PC-9 (cell line): ENCODE results near the gene RARB. TPM values are rescaled to one million over a fixed set of nuclear protein-coding genes. Genes with fewer than 3 reads are reported as not detected.

ENCODE experiments used
- BruUV-seq: library from RNA; stranded (reverse); fragments of 400-500 nt; replicated peaks from 2 replicates; lab custom pipeline; 2021; lab: Mats Ljungman, UMichigan
- CTCF ChIA-PET: fragments of 300-600 bp; sonication (Branson Sonifier 250); formaldehyde crosslinking; loops from one replicate; lab custom pipeline; 2022; ENCODE audit warnings: antibody characterized with exemption; lab: Charles Lee
- POLR2A ChIA-PET: fragments of 300-600 bp; sonication (Branson Sonifier 250); formaldehyde crosslinking; loops from one replicate; lab custom pipeline; 2022; ENCODE audit warnings: antibody characterized with exemption; ENCODE audit not compliant: unreplicated experiment; lab: Charles Lee
- DNase-seq, 2 experiments: peaks; one replicate each; pipeline versions ENCODE4 v3.0.0 to v3.0.0-alpha.2; 2015 to 2022; ENCODE audit warnings: mixed read lengths in 1 of 2
- H2AFZ ChIP-seq: fragments of 200-600 bp; sonication (generic); 2 replicates; pipeline ENCODE4 v1.8.1; 2017; ENCODE audit warnings: antibody characterized with exemption
- H3F3A ChIP-seq: fragments of 200-600 bp; sonication (generic); 2 replicates; pipeline ENCODE4 v1.8.1; 2017; ENCODE audit warnings: antibody characterized with exemption, mild to moderate bottlenecking, low read depth; ENCODE audit not compliant: insufficient read depth
- H3K27ac ChIP-seq: fragments of 200-600 bp; sonication (generic); 2 replicates; pipeline ENCODE4 v1.6.1; 2016; ENCODE audit warnings: mixed run types
- H3K27me3 ChIP-seq: fragments of 200-600 bp; sonication (generic); 2 replicates; pipeline ENCODE4 v1.6.1; 2016; ENCODE audit warnings: low read depth, mixed run types; ENCODE audit not compliant: insufficient read depth
- H3K36me3 ChIP-seq: fragments of 200-600 bp; sonication (generic); 2 replicates; pipeline ENCODE4 v1.6.1; 2016; ENCODE audit warnings: low read depth, mixed run types
- H3K4me1 ChIP-seq: fragments of 200-600 bp; sonication (generic); replicated peaks from 2 replicates; pipeline ENCODE4 v1.6.1; 2016; ENCODE audit warnings: mixed run types; ENCODE audit not compliant: insufficient read depth
- H3K4me2 ChIP-seq: fragments of 200-600 bp; sonication (generic); 2 replicates; pipeline ENCODE4 v1.6.1; 2017; ENCODE audit warnings: mixed run types
- H3K4me3 ChIP-seq: fragments of 200-600 bp; sonication (generic); 2 replicates; pipeline ENCODE4 v1.6.1; 2016; ENCODE audit warnings: mixed run types
- H3K79me2 ChIP-seq: fragments of 200-600 bp; sonication (generic); 2 replicates; pipeline ENCODE4 v1.6.1; 2017; ENCODE audit warnings: low read depth, mixed run types
- H3K9me2 ChIP-seq: fragments of 200-600 bp; sonication (generic); 2 replicates; pipeline ENCODE4 v1.8.1; 2017; ENCODE audit warnings: mild to moderate bottlenecking; ENCODE audit not compliant: insufficient read depth
- H3K9me3 ChIP-seq: fragments of 200-600 bp; sonication (generic); 2 replicates; pipeline ENCODE4 v1.8.1; 2016; ENCODE audit warnings: low read depth; ENCODE audit not compliant: insufficient read depth
- H4K20me1 ChIP-seq: fragments of 200-600 bp; sonication (generic); 2 replicates; pipeline ENCODE4 v1.8.1; 2017; ENCODE audit not compliant: insufficient read depth
- CTCF ChIP-seq: fragments of 200-600 bp; sonication (generic); conservative IDR thresholded peaks from 2 replicates; pipeline ENCODE4 v1.6.1; 2017; ENCODE audit warnings: mixed run types, antibody characterized with exemption, mild to moderate bottlenecking, moderate library complexity
- EZH2 ChIP-seq: fragments of 200-600 bp; sonication (generic); IDR thresholded peaks from 2 replicates; pipeline ENCODE4 v1.8.0; 2017; ENCODE audit warnings: antibody characterized with exemption, low read depth
- intact Hi-C: fragments of 100-400 bp; cut with micrococcal nuclease; formaldehyde crosslinking; loops from one replicate; pipeline ENCODE4 v1.10.0; 2022; ENCODE audit not compliant: unreplicated experiment
- total RNA-seq: library from RNA; stranded (reverse); gene quantifications from 2 replicates; pipeline ENCODE4 v1.2.3, GENCODE V29; 2021

Gene RARB
- total RNA-seq, 1 experiment from 2014 or later: 1.0 TPM

DNA sequence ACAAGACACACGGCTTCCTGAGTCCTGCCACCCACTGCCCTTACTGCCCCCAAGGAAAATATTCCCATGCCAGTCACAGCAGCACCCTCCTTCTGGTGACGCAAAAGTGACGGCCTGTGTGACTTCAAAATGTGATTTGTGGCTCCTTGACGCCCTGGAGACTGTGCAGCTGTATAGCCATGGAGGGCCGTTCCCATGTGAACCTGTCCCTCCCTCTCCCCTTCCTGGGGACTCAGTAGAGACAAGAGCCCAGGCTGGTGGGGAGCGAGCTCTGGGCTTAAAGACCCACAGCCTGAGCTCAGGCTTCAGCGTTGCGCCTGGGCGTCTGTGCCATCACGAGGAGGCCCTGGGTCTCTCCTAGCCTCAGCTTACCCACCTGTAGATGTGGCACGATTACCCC, 158.5 kb downstream of the RARB start:
- ChIA-PET CTCF (no interaction called here), POLR2A (no interaction called here)
- no peak for DNase-seq
- Histone ChIP-seq H4K20me1 (no peaks in the 10 kb centered on the region), H3K36me3 (no peaks in the 10 kb centered on the region), H3K4me1 (peaks cover 16% of the 10 kb centered on the region), H3K9me2 (no peaks in the 10 kb centered on the region), H3K4me2 (no peak overlapping the region), H3K27me3 (no peaks in the 10 kb centered on the region), H3K4me3 (no peak overlapping the region), H3K27ac (no peak overlapping the region), H3F3A (peaks cover 4% of the 10 kb centered on the region), H2AFZ (no peak overlapping the region), H3K79me2 (no peaks in the 10 kb centered on the region), H3K9me3 (no peaks in the 10 kb centered on the region)
- BruUV-seq: no TSS peak
- intact Hi-C loops: no loop called here
- TF ChIP-seq CTCF (no peak), EZH2 (no peak)

DNA sequence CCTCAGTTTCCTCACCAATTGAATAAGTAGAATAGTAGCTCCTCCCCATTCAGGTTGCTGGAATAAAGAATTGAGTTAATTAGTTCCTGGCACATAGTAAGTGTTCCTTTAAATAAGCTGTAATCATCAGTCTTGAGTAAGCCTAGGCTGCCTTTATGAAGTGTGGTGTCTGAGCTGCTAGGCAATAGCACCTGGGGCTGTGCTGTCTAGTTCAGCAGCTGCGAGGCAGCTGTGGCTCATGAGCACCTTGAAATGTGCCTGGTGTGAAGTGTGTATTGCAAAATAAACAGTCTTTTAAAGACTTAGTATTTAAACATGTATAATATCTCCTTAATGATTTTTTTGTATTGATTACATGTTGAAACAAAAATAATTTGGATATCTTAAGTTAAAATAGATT, 159.0 kb downstream of the RARB start:
- ChIA-PET POLR2A (no interaction called here), CTCF (no interaction called here)
- no peaks in the 10 kb centered on the region for H3K27me3 ChIP-seq
- intact Hi-C loops: no loop called here
- peaks cover 12% of the 10 kb centered on the region for H3K4me1 ChIP-seq
- H3K4me3 ChIP-seq: no peak overlapping the region
- H3K9me2 ChIP-seq: no peaks in the 10 kb centered on the region
- H3K79me2 ChIP-seq: no peaks in the 10 kb centered on the region
- H3K9me3 ChIP-seq: no peaks in the 10 kb centered on the region
- peaks cover under 1% of the 10 kb centered on the region; the same call in 1 of the 2 replicates for H3F3A ChIP-seq
- TF ChIP-seq EZH2: no peak
- no peak for TF ChIP-seq CTCF
- no peak overlapping the region for H3K27ac ChIP-seq
- no peaks in the 10 kb centered on the region for H3K36me3 ChIP-seq
- H2AFZ ChIP-seq: no peak overlapping the region
- no peak overlapping the region for H3K4me2 ChIP-seq
- no TSS peak for BruUV-seq
- H4K20me1 ChIP-seq: no peaks in the 10 kb centered on the region
- no peak for DNase-seq

GRCh38 chr3:25587526-25587925, 159.5 kb downstream of the RARB start:
- Histone ChIP-seq H3K9me3 (no peaks in the 10 kb centered on the region), H4K20me1 (no peaks in the 10 kb centered on the region), H3K27me3 (no peaks in the 10 kb centered on the region), H2AFZ (no peak overlapping the region), H3K27ac (no peak overlapping the region), H3K9me2 (no peaks in the 10 kb centered on the region), H3K36me3 (no peaks in the 10 kb centered on the region), H3K4me2 (no peak overlapping the region), H3K79me2 (no peaks in the 10 kb centered on the region), H3F3A (no peaks in the 10 kb centered on the region), H3K4me1 (peaks cover 12% of the 10 kb centered on the region), H3K4me3 (no peak overlapping the region)
- BruUV-seq: no TSS peak
- POLR2A ChIA-PET: no interaction called here
- intact Hi-C loops: no loop called here
- CTCF ChIA-PET: no interaction called here
- no peak for DNase-seq
- no peak for TF ChIP-seq EZH2
- TF ChIP-seq CTCF: no peak
